HTR-8/SVneo (cell line): ENCODE measurements around the gene CBX1.
A peak's percentile ranks its signal among the peaks of the same experiment; 100 is the strongest.

Experiments used
- DNase-seq: peaks from one replicate; pipeline ENCODE4 v3.0.0; 2011; ENCODE audit warnings: low spot score, mixed read lengths; ENCODE audit not compliant: insufficient read length
- FAIRE-seq: peaks from 2 replicates; lab custom pipeline; 2011; peaks lifted over from hg19 to GRCh38; lab: Jason Lieb, UNC

CBX1 gene

GRCh38 chr17:48055531-48056245 lies 45.6 kb downstream of the CBX1 start:
- no peak for FAIRE-seq

GRCh38 chr17:48054238-48055185 lies 46.8 kb downstream of the CBX1 start:
- FAIRE-seq (no peak), DNase-seq (no peak)

More at GRCh38 chr17:48055531-48056245, 45.6 kb downstream of the CBX1 start:
- no peak for DNase-seq

- DNase-seq = no peak
- FAIRE-seq = no peak
These were observed 47.5 kb downstream of the CBX1 start for GRCh38 chr17:48053758-48054237.

- FAIRE-seq = no peak
- DNase-seq = no peak
These were observed 48.1 kb downstream of the CBX1 start for GRCh38 chr17:48052956-48053757.

- DNase-seq (no peak), FAIRE-seq (no peak)
These were observed 49.4 kb downstream of the CBX1 start for GRCh38 chr17:48051706-48052486.

- DNase-seq (no peak), FAIRE-seq (no peak)
These were observed 50.0 kb downstream of the CBX1 start for GRCh38 chr17:48051283-48051682.

GRCh38 chr17:48048384-48049126 lies 52.7 kb downstream of the CBX1 start:
- DNase-seq (peak; percentile 98), FAIRE-seq (peak; percentile 93)

- DNase-seq (peak; percentile 100), FAIRE-seq (no peak)
These were observed 53.4 kb downstream of the CBX1 start, which contains the start of gene NFE2L1 for GRCh38 chr17:48047741-48048383. Gene NFE2L1 (plus strand): TSS chr17:48048359. CDS start chr17:48051119, 2,760 bp downstream.

GRCh38 chr17:48047113-48047740 lies 54.1 kb downstream of the CBX1 start:
- FAIRE-seq (peak; percentile 4), DNase-seq (no peak)

GRCh38 chr17:48046296-48046695 lies 55.0 kb downstream of the CBX1 start:
- no peak for DNase-seq
- FAIRE-seq = no peak

- DNase-seq (no peak), FAIRE-seq (peak; percentile 4)
These were observed 55.8 kb downstream of the CBX1 start for GRCh38 chr17:48045316-48046001.

GRCh38 chr17:48044851-48045250 lies 56.4 kb downstream of the CBX1 start:
- FAIRE-seq (no peak), DNase-seq (no peak)

- FAIRE-seq = no peak
- no peak for DNase-seq
These were observed 58.1 kb downstream of the CBX1 start for GRCh38 chr17:48043176-48043575.

- DNase-seq (no peak), FAIRE-seq (no peak)
These were observed 62.6 kb downstream of the CBX1 start for GRCh38 chr17:48038687-48039086.

- FAIRE-seq (peak; percentile 81), DNase-seq (no peak)
These were observed 63.4 kb downstream of the CBX1 start for GRCh38 chr17:48037838-48038323.

GRCh38 chr17:48037036-48037837 lies 64.0 kb downstream of the CBX1 start, which contains the start of gene COPZ2:
Gene COPZ2 (minus strand): TSS chr17:48037797. CDS start chr17:48037777, 20 bp downstream.
- DNase-seq = peak; percentile 60
- FAIRE-seq = peak; percentile 84
